Dedifferentiated amniotic fluid mesenchymal stem cell (primary cell): ENCODE data around the gene IP6K3.

Source experiments
- DNase-seq: peaks from one replicate; pipeline ENCODE4 v3.0.0-alpha.2; 2016; ENCODE audit errors: extremely low spot score

IP6K3 gene

DNA sequence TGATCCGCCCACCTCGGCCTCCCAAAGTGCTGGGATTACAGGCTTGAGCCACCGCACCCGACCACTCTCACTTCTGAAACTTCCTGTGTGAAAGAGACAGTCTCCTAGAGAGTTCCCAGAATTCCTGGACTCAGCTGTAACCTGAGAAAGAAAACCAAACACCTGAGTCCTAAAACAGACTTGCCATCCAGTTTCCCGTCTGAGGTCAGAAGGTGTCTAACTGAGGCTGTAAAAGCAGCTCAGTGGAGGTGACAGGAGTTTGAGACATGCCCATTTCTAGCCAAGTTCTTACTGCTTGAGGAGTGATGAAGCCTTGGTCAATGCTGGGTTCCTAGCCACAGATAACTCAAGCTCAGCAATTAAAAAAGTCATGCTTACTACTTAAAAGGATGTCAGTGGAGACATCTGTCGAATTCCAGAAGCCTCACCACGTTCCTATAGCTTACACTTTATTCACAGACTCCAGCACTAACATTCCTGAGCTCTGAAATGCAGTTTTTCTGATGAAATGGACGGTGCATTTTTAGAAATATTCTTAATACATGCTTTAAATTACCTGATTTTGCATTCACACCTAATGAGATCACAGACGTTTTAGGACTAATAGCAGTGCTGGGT, 41.3 kb downstream of the IP6K3 start:
- no peak for DNase-seq

DNA sequence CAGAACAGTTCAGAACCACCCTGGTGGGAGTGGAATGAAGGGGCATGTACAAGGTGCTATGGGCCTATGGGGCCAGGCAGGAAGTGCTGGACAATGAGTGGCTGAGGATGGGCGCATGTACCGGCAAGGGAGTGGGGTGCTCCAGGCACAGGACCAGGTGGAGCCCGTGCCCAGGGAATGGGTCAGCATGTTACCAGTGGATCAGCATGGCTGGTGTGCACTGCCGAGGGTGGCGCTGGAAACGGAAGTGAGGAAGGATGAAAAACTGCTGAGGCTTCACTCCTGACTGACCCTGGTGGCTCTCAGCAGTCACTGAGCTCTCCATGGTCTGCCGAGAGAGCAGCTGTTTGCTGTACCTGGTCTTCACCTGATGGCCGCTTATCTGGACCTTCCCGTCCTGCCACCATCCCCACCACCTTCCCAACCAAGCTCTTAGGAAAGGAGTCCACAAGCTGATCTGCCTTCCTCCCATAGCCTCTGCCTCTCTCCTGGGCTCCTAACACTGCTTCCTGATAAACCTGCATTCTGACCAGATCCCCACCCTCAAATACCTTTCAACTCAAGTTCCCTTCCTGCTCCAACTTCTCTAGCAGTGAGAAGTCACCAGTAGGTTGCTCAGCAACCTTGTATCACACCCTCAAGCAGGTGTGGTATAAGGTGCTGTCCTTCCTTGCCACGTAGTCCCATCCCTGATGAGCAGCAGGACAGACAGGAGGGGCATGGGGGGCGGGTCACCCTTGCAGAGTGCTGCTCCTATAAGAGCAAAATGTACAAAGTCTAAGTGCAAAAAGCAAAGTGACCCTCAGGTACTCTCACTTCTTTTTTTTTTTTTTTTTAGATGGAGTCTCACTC, 42.3 kb downstream of the IP6K3 start:
- DNase-seq = no peak

DNA sequence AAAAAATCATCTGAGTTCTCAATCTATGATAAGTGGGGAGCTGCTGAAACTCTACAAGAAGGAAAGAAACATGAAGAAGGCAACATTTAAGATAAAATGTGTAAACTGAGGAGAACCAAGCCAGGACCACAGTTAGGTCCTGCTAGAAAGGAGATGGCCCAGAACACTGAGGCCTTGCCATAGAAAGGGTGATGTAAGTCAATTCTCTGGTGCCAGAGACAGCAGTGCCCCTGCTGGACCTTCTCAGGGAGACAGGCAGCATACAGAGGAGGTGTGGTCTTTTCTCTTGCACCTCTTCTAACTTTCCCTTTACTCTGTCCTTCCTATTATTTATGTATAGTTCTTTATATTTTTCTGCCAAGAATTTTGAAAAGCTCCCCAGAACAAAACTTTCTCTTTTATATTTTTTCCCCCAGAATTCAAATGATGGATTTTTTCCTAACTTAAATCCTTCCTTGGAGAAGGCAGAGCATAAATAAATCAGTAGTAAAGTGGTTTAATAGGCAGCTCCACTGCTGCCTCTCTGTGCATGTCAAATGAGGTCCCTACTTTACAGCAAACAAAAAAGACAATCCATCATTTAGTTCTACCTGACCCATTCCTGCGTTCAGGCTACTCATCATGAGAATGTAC, 44.2 kb downstream of the IP6K3 start:
- DNase-seq = peak; percentile 58

DNA sequence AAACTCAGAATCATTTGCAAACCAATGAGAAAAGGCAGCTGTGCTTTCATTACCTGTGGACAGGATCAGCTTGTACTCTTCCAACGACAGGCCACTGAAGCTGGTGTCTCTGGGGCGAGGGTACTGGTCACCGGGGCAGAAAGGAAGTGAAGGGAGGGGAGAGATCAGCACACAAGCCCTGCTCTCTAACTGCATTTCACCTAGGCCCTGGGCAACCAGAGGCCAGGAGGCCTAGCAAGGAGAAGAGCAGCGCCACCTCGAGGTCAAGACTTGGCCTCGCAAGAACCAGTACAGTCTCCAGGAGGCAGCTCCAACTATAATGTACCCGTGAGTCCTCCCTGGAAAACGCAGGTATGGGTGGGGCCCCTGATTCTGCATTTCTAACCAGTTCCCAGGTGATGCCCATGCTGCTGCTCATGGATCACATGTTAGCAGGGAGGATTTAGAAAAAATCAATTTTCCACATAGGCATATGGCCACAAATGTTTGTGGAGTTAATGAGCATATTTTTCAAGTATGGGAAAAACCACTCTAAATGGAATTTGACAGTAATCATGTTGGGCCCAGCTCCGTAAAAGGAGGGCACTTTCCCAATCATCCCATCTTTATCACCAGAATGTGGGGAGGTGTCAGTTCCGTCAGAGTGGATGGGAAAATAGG, 46.2 kb downstream of the IP6K3 start:
- peak; percentile 26 for DNase-seq

DNA sequence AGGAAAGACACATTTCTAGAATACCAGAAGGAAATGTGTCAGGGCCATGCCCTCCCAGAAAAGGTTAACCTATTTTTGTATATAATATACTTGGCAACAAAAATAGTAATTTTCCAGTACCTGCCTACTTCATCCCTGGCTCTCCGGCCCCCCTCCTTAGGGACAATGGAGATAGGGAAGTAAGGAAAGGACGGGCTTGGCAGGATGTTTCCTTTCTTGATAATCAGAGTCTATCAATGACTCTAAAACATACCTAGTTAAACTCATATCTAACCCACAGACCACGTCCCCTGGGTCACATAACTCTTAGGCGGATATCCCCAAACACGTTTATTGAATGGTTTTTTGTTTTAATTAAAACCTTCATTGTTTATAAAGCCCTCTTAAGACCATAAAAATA, 47.0 kb downstream of the IP6K3 start:
- no peak for DNase-seq

DNA sequence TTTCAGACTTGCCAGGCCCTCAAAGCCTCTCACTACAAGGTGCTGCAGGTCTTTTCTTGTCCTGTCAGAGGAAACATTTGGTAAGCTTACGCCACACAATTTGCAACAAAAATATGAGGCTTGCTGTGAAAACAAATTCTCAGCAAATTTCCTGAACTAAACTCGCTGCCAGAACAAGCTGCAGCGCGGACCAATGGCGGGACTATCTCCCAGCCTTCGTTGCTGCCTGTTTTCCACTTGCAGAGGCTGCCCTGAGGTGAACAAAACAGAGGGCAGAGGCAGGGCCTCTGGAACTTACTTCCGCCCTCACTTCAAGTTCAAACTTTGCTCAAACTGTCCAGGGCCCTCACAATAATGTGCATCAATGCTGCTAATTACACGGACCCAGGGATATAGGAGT, 47.6 kb downstream of the IP6K3 start:
- DNase-seq = no peak

DNA sequence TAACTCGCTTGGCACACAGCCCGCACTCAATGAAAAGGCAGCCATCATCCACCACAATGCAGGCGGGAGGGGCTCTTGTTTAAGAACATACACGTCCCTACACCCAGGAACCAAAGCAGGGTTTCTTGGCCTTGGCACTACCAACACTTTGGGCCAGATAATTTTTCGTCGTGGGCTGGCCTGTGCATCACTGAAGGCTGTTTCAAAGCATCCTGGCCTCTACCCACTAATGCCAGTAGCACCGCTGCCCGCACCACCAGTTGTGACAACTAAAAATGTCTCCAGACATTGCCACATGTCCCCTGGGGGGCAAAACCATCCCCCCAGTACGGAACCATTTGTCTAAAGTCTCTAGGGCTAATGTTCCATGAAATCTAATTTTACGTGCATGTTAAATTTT, 48.2 kb downstream of the IP6K3 start:
- DNase-seq = no peak

DNA sequence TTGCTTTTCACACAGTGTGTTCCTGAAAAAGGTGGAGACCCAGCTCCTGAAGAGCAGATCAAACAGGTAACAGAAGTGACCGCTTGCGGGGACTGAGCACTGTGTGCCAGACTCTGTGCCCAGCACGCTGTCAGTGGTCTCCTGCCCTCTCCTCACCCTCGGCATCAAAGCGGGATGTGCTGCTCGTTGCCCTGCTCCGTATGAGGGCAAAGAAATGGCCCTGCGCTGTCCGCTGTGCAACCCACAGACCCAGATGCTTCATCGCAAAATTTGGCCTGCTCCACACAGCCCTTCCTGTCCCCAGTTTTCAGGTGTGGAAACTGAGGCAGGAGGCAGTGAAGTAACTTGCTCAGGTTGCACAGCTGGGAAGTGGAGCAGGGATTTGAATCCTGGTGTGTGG, 48.9 kb downstream of the IP6K3 start:
- DNase-seq = no peak

DNA sequence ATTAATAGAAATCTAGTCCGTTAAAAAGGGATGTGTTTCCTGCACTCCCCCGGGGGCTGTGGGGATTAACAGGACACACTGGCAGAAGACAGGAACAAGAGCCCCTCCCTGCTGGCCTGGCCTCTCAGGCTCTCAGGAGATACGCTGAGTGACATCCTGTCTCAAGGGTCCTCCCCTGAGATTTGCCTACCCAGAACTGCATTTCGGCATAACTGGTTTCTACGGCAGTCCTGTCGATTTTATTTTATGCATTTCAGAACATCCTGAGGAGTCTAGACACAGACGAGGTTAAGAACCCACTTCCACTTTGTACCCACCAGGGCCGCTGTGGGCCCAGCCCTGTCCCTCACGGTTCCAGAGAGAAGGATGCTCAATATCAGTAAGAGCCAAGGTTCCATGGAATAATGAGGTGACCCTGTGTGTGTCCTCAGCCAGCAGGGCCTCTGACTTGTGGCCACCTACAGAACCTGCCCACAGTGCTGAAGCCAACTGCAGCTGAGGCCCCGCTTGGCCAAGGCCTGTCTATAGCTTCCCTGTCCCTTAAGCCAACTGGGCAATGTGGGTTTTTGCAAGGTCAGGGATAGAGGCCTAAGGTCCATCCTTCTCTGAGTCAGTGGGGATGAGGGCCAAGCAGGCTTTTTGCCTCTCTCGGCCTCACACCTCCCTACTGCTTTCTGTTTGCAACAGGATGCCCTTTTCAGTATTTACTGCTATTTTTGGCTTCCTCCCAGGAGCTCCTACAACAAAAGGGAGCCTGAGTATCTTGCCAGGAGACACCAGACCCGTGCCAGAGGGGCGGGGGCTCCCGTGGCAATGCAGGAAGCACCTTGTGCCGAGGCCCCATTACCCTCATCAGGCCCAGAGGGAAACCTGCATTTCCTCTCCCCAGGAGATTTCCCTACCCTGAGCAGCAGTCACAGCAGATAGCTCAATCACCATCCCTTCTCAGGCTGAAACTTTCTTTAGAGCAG, 49.9 kb downstream of the IP6K3 start:
- peak; percentile 20 for DNase-seq

DNA sequence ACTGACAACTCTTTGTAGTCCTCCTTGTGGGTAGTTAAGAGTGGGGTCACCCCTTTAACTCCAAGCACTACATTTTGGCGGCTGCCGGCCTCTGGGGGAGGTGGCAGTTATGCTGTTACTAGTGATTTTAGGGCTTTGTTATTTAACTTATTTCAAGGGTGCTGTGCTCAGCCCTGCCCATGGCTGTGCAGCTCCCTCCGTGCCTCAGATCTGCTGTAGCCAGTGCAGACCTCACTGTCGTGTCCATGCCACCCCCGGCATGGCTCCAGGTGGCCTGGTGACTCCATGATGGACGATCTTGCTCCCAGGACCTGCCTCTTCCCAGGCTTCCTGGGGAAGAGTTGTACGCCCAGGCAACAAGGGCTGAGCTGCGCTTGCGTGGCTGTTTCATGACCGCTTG, 50.6 kb downstream of the IP6K3 start:
- no peak for DNase-seq

DNA sequence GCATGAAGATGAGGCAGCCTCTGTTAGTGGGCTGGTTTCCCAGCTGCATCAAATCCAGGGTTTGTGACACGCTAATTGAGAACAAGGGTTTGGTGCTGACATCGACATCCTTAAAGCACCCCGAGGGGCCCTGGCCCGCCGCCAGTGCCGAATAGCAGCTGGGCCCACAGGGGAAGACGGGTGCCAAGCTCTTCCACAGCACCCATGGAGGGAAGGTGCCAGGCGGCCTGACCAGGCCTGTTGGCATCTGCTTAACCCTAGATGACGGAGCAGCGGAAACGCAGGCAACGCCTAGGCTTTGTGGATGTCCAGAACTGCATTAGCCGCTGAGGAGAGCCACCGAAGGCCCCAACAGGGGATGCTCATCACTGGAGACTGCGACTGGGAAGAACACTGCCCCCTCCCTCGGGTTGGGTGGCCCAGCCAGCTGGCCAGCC, 51.2 kb downstream of the IP6K3 start:
- no peak for DNase-seq

DNA sequence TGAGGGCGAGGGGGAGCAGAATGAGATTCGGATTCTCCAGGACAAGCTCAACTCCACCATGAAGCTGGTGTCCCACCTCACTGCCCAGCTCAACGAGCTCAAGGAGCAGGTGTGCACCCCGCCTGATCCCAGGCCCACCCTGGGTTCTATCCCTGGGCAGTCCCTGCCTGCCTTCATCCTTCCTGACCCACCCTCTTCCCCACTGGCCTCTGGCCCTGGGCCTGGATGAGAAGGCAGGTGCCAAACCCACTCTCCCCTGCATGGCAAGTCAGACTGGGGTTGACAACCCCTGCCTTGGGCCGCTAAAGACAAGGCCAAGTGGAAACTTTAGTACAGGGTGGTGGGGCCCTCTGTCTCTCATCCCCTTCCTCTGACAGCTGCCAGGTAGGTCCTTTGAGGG, 51.7 kb downstream of the IP6K3 start:
- DNase-seq = no peak

DNA sequence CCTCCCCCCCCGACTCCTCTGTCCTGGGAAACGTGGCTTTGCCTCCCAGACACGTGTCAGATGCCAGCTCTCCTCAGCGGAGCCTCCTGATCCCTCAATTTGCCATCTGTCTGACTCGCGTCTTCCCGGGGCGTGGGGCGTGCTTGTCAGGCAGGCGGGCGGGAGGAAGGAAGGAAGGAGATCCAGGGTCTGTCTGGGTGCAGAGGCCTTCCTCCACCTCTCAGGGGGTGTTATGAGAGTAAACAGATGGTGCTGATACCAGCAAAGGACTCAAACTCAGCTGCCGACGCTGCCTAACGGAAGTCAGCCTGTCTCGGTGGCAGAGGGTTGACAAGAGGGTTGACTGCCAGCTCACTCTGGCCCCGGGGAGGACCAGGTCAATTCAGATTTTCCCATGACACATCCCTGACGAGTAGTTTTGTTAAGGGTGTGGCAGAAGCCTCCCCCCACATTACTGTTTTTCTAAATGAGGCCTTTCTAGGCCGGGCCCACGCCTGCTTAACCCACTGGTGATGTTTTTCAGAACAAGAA, 52.2 kb downstream of the IP6K3 start:
- peak; percentile 50 for DNase-seq

DNA sequence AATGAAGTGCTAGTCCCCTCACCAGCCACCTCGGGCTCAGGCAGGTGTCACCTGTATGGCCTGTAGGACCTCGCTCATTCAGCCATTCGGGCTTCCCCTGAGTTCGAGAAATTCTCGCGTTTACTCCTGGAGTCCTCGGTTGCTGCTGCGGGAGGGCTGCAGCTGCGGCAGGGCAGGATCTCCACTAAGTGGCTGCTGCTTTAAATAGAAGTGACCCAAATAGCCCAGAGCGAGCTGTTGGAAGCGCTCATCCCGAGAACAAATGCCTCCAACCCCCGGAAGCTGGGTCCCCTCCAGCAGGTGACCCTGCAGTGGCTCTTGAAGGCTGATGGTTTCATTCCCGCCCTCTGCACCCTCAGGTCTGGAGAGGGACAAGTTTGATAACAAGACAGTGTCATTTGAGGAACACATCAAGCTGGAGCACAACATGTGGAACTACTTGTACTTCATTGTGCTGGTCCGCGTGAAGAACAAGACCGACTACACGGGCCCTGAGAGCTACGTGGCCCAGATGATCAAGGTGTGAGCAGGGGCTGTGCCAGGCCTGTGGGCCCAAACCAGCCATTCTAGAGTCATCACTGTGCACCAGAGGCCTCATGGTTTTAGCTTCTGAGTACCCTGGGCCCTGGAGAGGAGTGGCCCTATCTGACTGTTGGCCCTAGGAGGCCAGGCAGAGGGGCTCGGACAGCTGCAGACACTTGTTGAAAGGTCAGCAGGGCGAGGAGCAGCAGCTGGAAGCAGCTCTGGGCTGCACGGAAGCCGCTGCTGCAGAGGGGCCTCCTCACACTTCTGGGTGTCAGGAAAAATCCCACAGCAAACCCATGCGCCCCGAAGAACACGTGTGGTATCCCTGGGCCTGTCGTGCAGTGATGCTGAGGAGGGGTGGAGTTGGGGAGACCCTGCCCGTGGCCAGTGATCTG, 53.3 kb downstream of the IP6K3 start:
- no peak for DNase-seq

DNA sequence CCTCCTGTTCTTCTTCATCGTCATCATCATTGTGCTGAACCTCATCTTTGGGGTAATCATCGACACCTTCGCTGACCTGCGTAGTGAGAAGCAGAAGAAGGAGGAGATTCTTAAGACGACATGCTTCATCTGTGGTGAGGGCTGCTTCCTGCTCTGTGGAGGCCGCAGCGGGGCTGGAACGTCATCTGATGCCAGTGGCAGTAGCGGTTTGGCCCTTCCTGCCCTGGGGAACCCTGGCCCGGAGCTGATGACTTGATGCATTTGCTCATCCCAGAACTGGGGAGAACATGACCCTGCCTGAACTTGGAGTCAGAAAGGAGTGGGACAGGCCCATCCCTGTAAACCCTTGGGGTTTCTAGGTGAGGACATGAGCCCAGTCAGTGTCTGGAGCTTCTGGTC, 53.9 kb downstream of the IP6K3 start:
- DNase-seq = no peak

DNA sequence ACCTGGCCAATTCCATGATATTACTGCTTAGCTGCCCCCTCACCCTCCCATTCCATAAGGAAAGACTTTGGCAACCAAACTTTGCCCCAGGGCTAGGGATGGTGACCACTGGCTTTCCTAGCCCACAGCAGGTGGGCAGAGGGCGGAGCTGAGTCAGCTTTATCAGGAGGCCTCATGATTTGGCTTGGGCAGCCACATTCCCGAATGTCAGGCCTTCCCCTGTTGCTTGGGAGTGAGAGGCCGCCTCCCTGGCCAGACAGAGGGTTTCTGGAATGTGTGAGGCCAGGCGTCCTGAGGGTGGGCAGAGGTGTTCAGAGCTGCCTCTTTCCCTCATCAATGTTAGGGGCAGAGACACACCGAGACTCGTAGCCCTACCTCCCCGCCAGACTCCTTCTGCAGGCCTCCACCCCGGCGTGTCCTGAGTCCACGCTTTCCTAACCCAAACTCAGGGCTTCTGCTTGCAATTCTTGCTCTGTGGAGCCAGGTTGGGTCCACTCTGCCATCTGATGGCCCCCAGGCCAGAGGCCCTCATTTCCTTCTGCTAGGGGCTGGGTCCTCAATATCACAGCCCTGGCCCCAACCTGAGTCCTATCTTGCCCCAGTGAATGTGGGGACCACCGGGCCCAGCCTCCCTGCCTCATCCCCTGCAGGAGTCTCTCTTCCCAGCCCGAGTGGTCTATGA, 54.5 kb downstream of the IP6K3 start:
- peak; percentile 61 for DNase-seq

DNA sequence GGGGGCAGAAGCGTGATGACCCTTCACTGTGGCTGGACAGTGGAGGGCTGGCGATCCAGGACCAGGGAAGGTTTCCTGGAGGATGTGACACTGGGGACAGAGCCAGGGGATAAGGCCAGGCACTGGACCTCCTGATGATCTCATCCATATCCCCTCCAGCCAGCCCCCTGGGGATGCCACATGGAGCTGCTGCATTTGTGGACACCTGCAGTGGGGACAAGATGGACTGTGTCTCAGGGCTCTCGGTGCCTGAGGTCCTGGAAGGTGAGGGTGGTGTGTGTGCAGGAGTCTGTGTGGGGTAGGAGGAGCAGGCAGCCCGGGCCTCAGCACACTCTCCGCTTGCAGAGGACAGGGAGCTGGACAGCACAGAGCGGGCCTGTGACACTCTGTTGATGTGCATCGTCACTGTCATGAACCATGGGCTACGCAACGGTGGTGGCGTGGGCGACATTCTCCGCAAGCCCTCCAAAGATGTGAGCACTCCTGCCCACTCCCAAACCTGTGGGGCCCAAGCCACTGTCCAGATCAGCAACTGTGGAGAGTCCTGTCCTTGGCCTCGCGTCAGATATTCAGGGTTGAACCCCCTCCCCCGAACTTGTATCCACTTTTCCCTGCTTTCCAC, 55.1 kb downstream of the IP6K3 start:
- DNase-seq = no peak

DNA sequence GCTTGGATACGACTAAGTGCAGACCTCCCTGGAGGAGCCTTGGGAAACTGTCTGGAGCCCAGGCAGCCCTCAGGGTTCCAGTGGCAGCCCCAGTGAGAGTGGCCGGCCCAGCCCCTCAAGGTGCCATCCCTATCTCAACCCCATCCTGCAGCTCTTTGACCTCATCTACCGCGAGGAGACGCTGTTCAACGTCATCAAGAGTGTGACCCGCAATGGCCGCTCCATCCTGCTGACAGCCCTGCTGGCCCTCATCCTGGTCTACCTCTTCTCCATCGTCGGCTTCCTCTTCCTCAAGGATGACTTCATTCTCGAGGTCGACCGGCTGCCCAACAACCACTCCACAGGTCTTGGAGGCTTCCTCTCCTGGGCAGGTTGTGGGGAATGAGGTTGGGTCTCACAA, 55.9 kb downstream of the IP6K3 start:
- DNase-seq = no peak

DNA sequence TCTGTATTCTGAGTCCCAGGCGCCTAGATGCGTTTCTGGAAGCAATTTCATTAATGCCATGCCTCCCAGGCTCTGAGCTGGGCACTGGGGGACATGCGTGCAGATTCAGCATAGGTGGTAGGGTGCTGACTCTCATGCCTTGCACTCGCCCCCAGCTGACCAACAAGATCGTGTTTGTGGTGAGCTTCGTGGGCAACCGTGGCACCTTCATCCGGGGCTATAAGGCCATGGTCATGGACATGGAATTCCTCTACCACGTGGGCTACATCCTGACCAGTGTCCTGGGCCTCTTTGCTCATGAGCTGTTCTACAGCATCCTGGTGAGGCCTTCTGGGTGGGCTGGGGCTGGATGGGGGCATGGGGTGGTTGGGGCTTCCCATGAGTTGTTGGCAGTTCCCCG, 56.8 kb downstream of the IP6K3 start:
- DNase-seq = no peak
